GM12878 (cell line): Measurements from ENCODE around the gene ARX. TPM values are rescaled to one million over a fixed set of nuclear protein-coding genes. Genes with fewer than 3 reads are reported as not detected.

Source experiments
- ATAC-seq: fragments of 200-7000 bp; cut with Tn5 transposase; 3 replicates; pipeline ENCODE4 v1.9.1; 2020; ENCODE audit warnings: mild to moderate bottlenecking, moderate library complexity
- BruUV-seq: library from RNA; stranded (reverse); fragments of 400-500 nt; replicated peaks from 2 replicates; lab custom pipeline; 2021; lab: Mats Ljungman, UMichigan
- CTCF ChIA-PET: fragments of 300-600 bp; sonication (Branson Sonifier 250); formaldehyde crosslinking; extraction: SDS; loops from one replicate; lab custom pipeline; 2021; ENCODE audit warnings: inconsistent platforms; lab: Yijun Ruan, JAX
- POLR2A ChIA-PET: fragments of 350-600 bp; formaldehyde crosslinking; extraction: SDS; loops from one replicate; lab custom pipeline; 2021; ENCODE audit warnings: inconsistent platforms; lab: Charles Lee
- RAD21 ChIA-PET: fragments of 300-600 bp; sonication (Branson Sonifier 250); formaldehyde crosslinking; loops from one replicate; lab custom pipeline; 2023; ENCODE audit warnings: antibody characterized with exemption; ENCODE audit not compliant: unreplicated experiment; lab: Charles Lee
- SMC1A ChIA-PET: fragments of 300-600 bp; sonication (Branson Sonifier 250); formaldehyde crosslinking; loops from one replicate; lab custom pipeline; 2023; ENCODE audit not compliant: unreplicated experiment, uncharacterized antibody; lab: Charles Lee
- DNase-seq: peaks from one replicate; pipeline ENCODE4 v3.0.0-alpha.2; 2011; ENCODE audit warnings: low read depth, low spot score
- FAIRE-seq: peaks from 3 replicates; lab custom pipeline; 2011; peaks lifted over from hg19 to GRCh38; lab: Jason Lieb, UNC
- H2AFZ ChIP-seq: 2 replicates; pipeline ENCODE4 v1.6.0; 2011; ENCODE audit warnings: low read depth, low read length, control low read depth; ENCODE audit not compliant: control insufficient read depth
- H3K27ac ChIP-seq: 2 replicates; pipeline ENCODE4 v1.5.1; 2011; ENCODE audit warnings: control low read depth; ENCODE audit not compliant: control insufficient read depth, insufficient read depth
- H3K27me3 ChIP-seq, 2 experiments: replicated peaks in 1 of 2; 2 replicates each; pipeline versions ENCODE4 v1.6.0 to v1.6.1; 2011; ENCODE audit warnings: low read length in 1 of 2; ENCODE audit not compliant: control insufficient read depth in 2 of 2, insufficient read depth in 2 of 2
- H3K36me3 ChIP-seq, 2 experiments: 2 replicates each; pipeline ENCODE4 v1.5.1; 2011; ENCODE audit warnings: low read length in 1 of 2; ENCODE audit not compliant: control insufficient read depth in 2 of 2, insufficient read depth in 2 of 2
- H3K4me1 ChIP-seq: 2 replicates; pipeline ENCODE4 v1.6.1; 2011; ENCODE audit warnings: mild to moderate bottlenecking, low read length, moderate library complexity, mixed read lengths; ENCODE audit not compliant: control insufficient read depth, insufficient read depth
- H3K4me2 ChIP-seq: 2 replicates; pipeline ENCODE4 v1.6.0; 2011; ENCODE audit warnings: control low read depth; ENCODE audit not compliant: control insufficient read depth, insufficient read depth
- H3K4me3 ChIP-seq: fragments of 200-600 bp; sonication (generic); 2 replicates; pipeline ENCODE4 v1.5.1; 2016
- H3K79me2 ChIP-seq: 2 replicates; pipeline ENCODE4 v1.6.0; 2011; ENCODE audit warnings: low read length; ENCODE audit not compliant: control insufficient read depth, insufficient read depth
- H3K9ac ChIP-seq: 2 replicates; pipeline ENCODE4 v1.8.0; 2011; ENCODE audit warnings: low read length, control low read depth, mixed read lengths; ENCODE audit not compliant: control insufficient read depth, insufficient read depth
- H3K9me3 ChIP-seq: replicated peaks from 3 replicates; pipeline ENCODE4 v1.5.1; 2011; ENCODE audit warnings: mild to moderate bottlenecking, low read length; ENCODE audit not compliant: control insufficient read depth, insufficient read depth
- H4K20me1 ChIP-seq: 2 replicates; pipeline ENCODE4 v1.6.0; 2011; ENCODE audit not compliant: control insufficient read depth, insufficient read depth
- BACH1 ChIP-seq: fragments of 450-650 bp; IDR thresholded peaks from 2 replicates; pipeline ENCODE4 v1.6.1; 2017; ENCODE audit warnings: mild to moderate bottlenecking, borderline replicate concordance
- CBFB ChIP-seq: IDR thresholded peaks from 2 replicates; pipeline ENCODE4 v1.6.1; 2016; ENCODE audit warnings: antibody characterized with exemption, low read depth
- CREB1 ChIP-seq: IDR thresholded peaks from 2 replicates; pipeline ENCODE4 v1.6.1; 2012; ENCODE audit warnings: low read depth, mild to moderate bottlenecking, inconsistent platforms
- HDAC6 ChIP-seq: fragments of 200-600 bp; sonication (generic); IDR thresholded peaks from one replicate; pipeline ENCODE4 v1.8.0; 2017; ENCODE audit warnings: antibody characterized with exemption; ENCODE audit not compliant: unreplicated experiment
- KAT2A ChIP-seq: conservative IDR thresholded peaks from 2 replicates; pipeline ENCODE4 v1.6.1; 2011; ENCODE audit warnings: low read depth, low read length; ENCODE audit not compliant: control insufficient read depth
- MYC ChIP-seq: IDR thresholded peaks from 2 replicates; pipeline ENCODE4 v1.6.1; 2011; ENCODE audit warnings: mild to moderate bottlenecking, low read length, moderate library complexity, inconsistent platforms; ENCODE audit not compliant: insufficient read depth, insufficient replicate concordance, insufficient read length, severe bottlenecking
- SMARCA5 ChIP-seq: fragments of 450-650 bp; IDR thresholded peaks from 2 replicates; pipeline ENCODE4 v1.6.1; 2017; ENCODE audit warnings: mild to moderate bottlenecking
- ZNF687 ChIP-seq: fragments of 450-650 bp; IDR thresholded peaks from 2 replicates; pipeline ENCODE4 v1.6.1; 2017; ENCODE audit warnings: mild to moderate bottlenecking, moderate library complexity
- WGBS: methylation state at CpG from one replicate; pipeline ENCODE4 v1.1.6; 2016; ENCODE audit warnings: low lambda C conversion rate; ENCODE audit not compliant: insufficient replicate concordance, insufficient coverage; ENCODE audit errors: missing lambda C conversion rate; 5-methylcytosine and 5-hydroxymethylcytosine counted together
- in situ Hi-C: fragments of 300-500 bp; cut with MboI; formaldehyde crosslinking; loops from 9 replicates; pipeline ENCODE4 v1.14.3; 2018; ENCODE audit warnings: mixed read lengths
- intact Hi-C: fragments of 100-400 bp; cut with micrococcal nuclease; formaldehyde crosslinking; loops from one replicate; pipeline ENCODE4 v1.14.2; 2022; ENCODE audit not compliant: unreplicated experiment
- polyA plus RNA-seq, 11 experiments: library from polyadenylated mRNA; depleted of rRNA in 4 of 11; unstranded in 6 of 11; stranded (reverse) in 5 of 11; fragments of >200 nt; fragmentation: Nextera tagmentation in 4 of 11; fragmentation: Illumina TruSeq in 1 of 11; extraction: Ambion mirVana in 4 of 11; extraction: Trizol in 1 of 11; gene quantifications; 1 replicate in 1 of 11; 2 replicates in 10 of 11; pipeline versions ENCODE4 v1.2.1 to v1.2.3, GENCODE V29; 2011 to 2016; ENCODE audit warnings: inconsistent platforms in 2 of 11, missing spikeins in 2 of 11, low read depth in 1 of 11
- total RNA-seq, 4 experiments: library from RNA; depleted of rRNA in 3 of 4; stranded (reverse); fragments of >200 nt in 3 of 4; fragmentation: Illumina TruSeq in 1 of 4; extraction: Trizol in 1 of 4; gene quantifications; 2 replicates each; pipeline versions ENCODE4 v1.2.1 to v1.2.3, GENCODE V29; 2013 to 2021
- TF ChIP-seq, protein P1 (sequence below): fragments of 450-650 bp; IDR thresholded peaks from 2 replicates; pipeline ENCODE4 v1.6.1; 2017; ENCODE audit warnings: borderline replicate concordance

ARX gene
- total and polyA plus RNA-seq, 10 of the 15 experiments (the other 5 are each of a cell fraction or from before 2014, with no cell fraction given) = 0.03 TPM; not detected in 9

DNA sequence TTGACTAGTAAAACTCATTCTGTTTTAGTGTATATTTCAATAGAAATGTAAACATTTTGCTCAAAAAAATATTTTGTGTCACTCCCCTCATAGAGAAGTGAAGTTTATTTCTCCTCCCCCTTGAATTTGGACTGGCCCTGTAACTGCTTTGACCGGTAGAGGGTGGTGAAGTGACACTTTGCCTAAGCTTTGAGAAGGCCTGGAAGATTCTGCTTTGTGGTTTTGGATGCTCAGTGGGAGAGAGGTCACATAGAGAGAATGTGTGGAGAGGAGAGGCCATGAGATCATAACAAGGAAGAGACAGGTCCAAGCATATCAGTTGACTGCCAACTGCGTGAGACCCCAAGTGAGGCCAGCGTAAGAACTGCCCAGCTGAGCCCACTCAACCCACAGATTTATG lies 19.1 kb upstream of the ARX start:
- 61% methylated on average over 3 of the region's 3 CpGs for WGBS
- FAIRE-seq (no peak), ATAC-seq (no peak), DNase-seq (no peak)
- POLR2A ChIA-PET = no interaction called here
- Histone ChIP-seq H3K27me3 (no peaks in the 10 kb centered on the region), H3K27ac (no peak overlapping the region), H3K9me3 (no peaks in the 10 kb centered on the region; the same call in 2 of the 3 replicates), H3K4me1 (no peaks in the 10 kb centered on the region), H3K9ac (no peak overlapping the region), H4K20me1 (no peaks in the 10 kb centered on the region), H3K4me2 (no peak overlapping the region), H2AFZ (no peak overlapping the region), H3K36me3 (no peaks in the 10 kb centered on the region), H3K79me2 (no peaks in the 10 kb centered on the region), H3K4me3 (no peak overlapping the region)
- SMC1A ChIA-PET = interaction anchor here (1.4 kb wide), 1 partner anchor 11 kb away, joined by 3 read pairs; no protein-coding TSS in a partner anchor
- CTCF ChIA-PET = interaction anchor here (0.9 to 1.4 kb wide), 2 partner anchors 12 to 109 kb away, joined by 4 read pairs; no protein-coding TSS in a partner anchor
- BruUV-seq = no TSS peak
- TF ChIP-seq KAT2A (no peak), MYC (no peak), ZNF687 (no peak), SMARCA5 (no peak), CBFB (no peak), BACH1 (no peak), HDAC6 (no peak), CREB1 (no peak)
- TF ChIP-seq, protein P1, sequence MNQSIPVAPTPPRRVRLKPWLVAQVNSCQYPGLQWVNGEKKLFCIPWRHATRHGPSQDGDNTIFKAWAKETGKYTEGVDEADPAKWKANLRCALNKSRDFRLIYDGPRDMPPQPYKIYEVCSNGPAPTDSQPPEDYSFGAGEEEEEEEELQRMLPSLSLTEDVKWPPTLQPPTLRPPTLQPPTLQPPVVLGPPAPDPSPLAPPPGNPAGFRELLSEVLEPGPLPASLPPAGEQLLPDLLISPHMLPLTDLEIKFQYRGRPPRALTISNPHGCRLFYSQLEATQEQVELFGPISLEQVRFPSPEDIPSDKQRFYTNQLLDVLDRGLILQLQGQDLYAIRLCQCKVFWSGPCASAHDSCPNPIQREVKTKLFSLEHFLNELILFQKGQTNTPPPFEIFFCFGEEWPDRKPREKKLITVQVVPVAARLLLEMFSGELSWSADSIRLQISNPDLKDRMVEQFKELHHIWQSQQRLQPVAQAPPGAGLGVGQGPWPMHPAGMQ = no peak
- in situ Hi-C loops (no loop called here), intact Hi-C loops (no loop called here)
- RAD21 ChIA-PET = no interaction called here
